Measurements from ENCODE around the gene POU2F2. TPM values are rescaled to one million over a fixed set of nuclear protein-coding genes. Genes with fewer than 3 reads are reported as not detected.

The POU2F2 gene
- total and polyA plus RNA-seq, 10 of the 15 experiments (the other 5 are each of a cell fraction or from before 2014, with no cell fraction given), result 4.4 to 62.4 (median 37.9) TPM

- peak; percentile 93 for DNase-seq (ENCODE audit: low read depth, low spot score)
- H3K4me2 ChIP-seq (ENCODE audit: control insufficient read depth, insufficient read depth), result peak overlapping the region; percentile 99
- H3K27me3 ChIP-seq (replicated peaks in 1 of 2; ENCODE audit: control insufficient read depth in 2 of 2, insufficient read depth in 2 of 2, low read length in 1 of 2), result no peaks in the 10 kb centered on the region
- TF ChIP-seq SMAD1 (IDR thresholded peaks at IDR 0.05; ENCODE audit: low read depth, partially characterized antibody) (no peak), TCF3 (IDR thresholded peaks at IDR 0.05; ENCODE audit: borderline replicate concordance, insufficient read depth, low read depth, low read length) (peak; percentile 80), MTA2 (IDR thresholded peaks at IDR 0.05; ENCODE audit: low read depth) (peak; percentile 96), CBFB (IDR thresholded peaks at IDR 0.05; ENCODE audit: low read depth) (peak; percentile 30; the same call in 1 of the 2 replicates), USF1 (IDR thresholded peaks at IDR 0.05; ENCODE audit: borderline replicate concordance, extremely low read length, insufficient read depth, low read depth, low read length) (no peak), HCFC1 (IDR thresholded peaks at IDR 0.05; ENCODE audit: low read length) (no peak), IRF4 (IDR thresholded peaks at IDR 0.05; ENCODE audit: low read depth, low read length) (peak; percentile 81; the same call in 1 of the 2 replicates), RELA (IDR thresholded peaks at IDR 0.05; ENCODE audit: borderline replicate concordance, partially characterized antibody) (no peak), CUX1 (IDR thresholded peaks at IDR 0.05; ENCODE audit: insufficient replicate concordance, low read depth, low read length) (peak; percentile 88), NFYB (IDR thresholded peaks at IDR 0.05; ENCODE audit: insufficient read depth, low read depth, low read length) (no peak), TCF12 (IDR thresholded peaks at IDR 0.05; ENCODE audit: low read depth, low read length) (peak; percentile 89), ZNF622 (IDR thresholded peaks at IDR 0.05) (no peak), POLR2A (IDR thresholded peaks at IDR 0.05; ENCODE audit: low read depth, low read length) (peak; percentile 71; the same call in 1 of the 2 replicates), HDAC2 (IDR thresholded peaks at IDR 0.05) (no peak), POU2F2 (IDR thresholded peaks at IDR 0.05; ENCODE audit: borderline replicate concordance, low read depth, low read length) (peak; percentile 81; the same call in 2 of the 3 replicates), FOS (IDR thresholded peaks at IDR 0.05; ENCODE audit: borderline replicate concordance, extremely low read depth, insufficient read length) (no peak), PAX8 (IDR thresholded peaks at IDR 0.05) (no peak), CREB1 (IDR thresholded peaks at IDR 0.05; ENCODE audit: low read depth) (peak; percentile 59; the same call in 1 of the 2 replicates)
Measured at GRCh38 chr19:42129399-42130253, 2.6 kb downstream of the POU2F2 start.

More at GRCh38 chr19:42129399-42130253, 2.6 kb downstream of the POU2F2 start:
- intact Hi-C loops (cut with micrococcal nuclease; ENCODE audit: unreplicated experiment) (loop anchor here (5.0 kb wide), 4 partner anchors 68 to 168 kb away; partner anchors contain the start of gene GSK3A), in situ Hi-C loops (cut with MboI) (loop anchor here (5.0 kb wide), 1 partner anchor 148 kb away; no protein-coding TSS in a partner anchor)
- H3K79me2 ChIP-seq (ENCODE audit: control insufficient read depth, insufficient read depth, low read length), result peaks cover 77% of the 10 kb centered on the region
- H3K27ac ChIP-seq (ENCODE audit: control insufficient read depth, insufficient read depth), result peak overlapping the region; percentile 99
- WGBS (ENCODE audit: insufficient coverage, insufficient replicate concordance, low lambda C conversion rate, missing lambda C conversion rate), result 2% methylated on average over 20 of the region's 20 CpGs
- SMC1A ChIA-PET (ENCODE audit: uncharacterized antibody, unreplicated experiment), result interaction anchor here (0.6 to 9.1 kb wide), 7 partner anchors 17 to 153 kb away, joined by 3 to 223 read pairs (median 5); partner anchors contain the start of gene GSK3A
- peaks cover 53% of the 10 kb centered on the region for H3K4me1 ChIP-seq (ENCODE audit: control insufficient read depth, insufficient read depth, low read length)
- H3K9ac ChIP-seq (ENCODE audit: control insufficient read depth, insufficient read depth, low read length), result peak overlapping the region; percentile 93
- peak overlapping the region; percentile 99 for H3K4me3 ChIP-seq
- BruUV-seq (replicated peaks), result no TSS peak
- H4K20me1 ChIP-seq (ENCODE audit: control insufficient read depth, insufficient read depth), result no peaks in the 10 kb centered on the region
- ATAC-seq (peak; percentile 72), FAIRE-seq (peak; percentile 81)
- POLR2A ChIA-PET, result interaction anchor here (0.6 to 3.7 kb wide), 14 partner anchors 9 to 184 kb away, joined by 3 to 67 read pairs (median 4); partner anchors contain the start of gene GSK3A
- H3K36me3 ChIP-seq (ENCODE audit: control insufficient read depth in 2 of 2, insufficient read depth in 2 of 2, low read length in 1 of 2), result peaks cover 0 to 6% of the 10 kb centered on the region in 2 experiments; a peak in 1 of 4 replicates
- CTCF ChIA-PET, result interaction anchor here (1.0 to 3.9 kb wide), 7 partner anchors 17 to 827 kb away, joined by 3 to 118 read pairs (median 4); no protein-coding TSS in a partner anchor
- no peaks in the 10 kb centered on the region for H3K9me3 ChIP-seq (replicated peaks; ENCODE audit: control insufficient read depth, insufficient read depth, low read length)
- peak overlapping the region; percentile 24; the same call in 1 of the 2 replicates for H2AFZ ChIP-seq (ENCODE audit: control insufficient read depth, low read depth, low read length)
- RAD21 ChIA-PET (ENCODE audit: unreplicated experiment), result interaction anchor here (0.9 to 3.8 kb wide), 11 partner anchors 10 to 184 kb away, joined by 3 to 92 read pairs (median 4); partner anchors contain the start of genes PAFAH1B3 and PRR19

Measured in GM12878 (cell line).